GM19035 (cell line): ENCODE measurements around the gene NRDC.
"Not testable (repeated sequence)": the region's sequence is repeated elsewhere in the genome, so short reads cannot be mapped to it uniquely, and the experiment has no call there.

Source experiments
- ATAC-seq: cut with Tn5 transposase; IDR thresholded peaks from one replicate; pipeline ENCODE4 v1.9.1; 2021; ENCODE audit not compliant: unreplicated experiment

Gene NRDC

DNA sequence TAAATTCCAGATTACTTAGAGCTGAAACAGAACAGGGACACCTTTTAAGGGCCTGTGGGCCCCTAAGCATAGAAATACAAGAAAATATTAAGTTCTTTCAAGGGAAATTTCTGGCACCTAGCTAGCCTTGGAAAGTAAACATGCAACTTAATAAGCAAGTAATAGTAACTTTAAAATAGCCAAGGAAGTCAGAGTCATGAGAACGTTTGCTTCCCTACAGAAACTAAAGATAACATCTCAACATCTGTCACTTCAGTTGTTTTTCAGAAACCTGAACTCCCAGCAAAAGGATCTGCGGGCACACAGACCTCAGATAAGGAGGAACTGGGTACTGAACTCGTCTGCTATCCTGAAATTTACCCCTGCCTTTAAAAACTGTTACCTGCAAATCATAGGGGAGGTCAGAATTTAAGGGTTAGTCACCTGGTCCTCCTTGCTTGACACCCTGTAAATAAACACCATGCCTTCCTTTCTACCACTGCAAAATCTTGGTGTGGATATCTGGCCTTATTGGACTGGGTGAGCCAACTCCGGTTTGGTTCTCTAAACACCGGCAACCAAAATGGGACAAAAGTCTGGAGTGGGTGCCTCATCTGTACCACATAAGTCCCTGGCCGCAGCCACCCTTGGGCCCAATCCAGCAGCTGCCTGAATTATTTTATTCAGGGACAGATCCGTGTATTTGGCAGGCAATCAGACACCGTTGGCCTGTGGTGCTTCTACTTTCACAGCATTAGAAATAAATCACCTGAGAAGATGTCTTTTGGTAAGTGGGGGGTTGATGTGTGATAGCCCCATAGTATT is 27.9 kb downstream of the NRDC start:
- ATAC-seq = no peak

DNA sequence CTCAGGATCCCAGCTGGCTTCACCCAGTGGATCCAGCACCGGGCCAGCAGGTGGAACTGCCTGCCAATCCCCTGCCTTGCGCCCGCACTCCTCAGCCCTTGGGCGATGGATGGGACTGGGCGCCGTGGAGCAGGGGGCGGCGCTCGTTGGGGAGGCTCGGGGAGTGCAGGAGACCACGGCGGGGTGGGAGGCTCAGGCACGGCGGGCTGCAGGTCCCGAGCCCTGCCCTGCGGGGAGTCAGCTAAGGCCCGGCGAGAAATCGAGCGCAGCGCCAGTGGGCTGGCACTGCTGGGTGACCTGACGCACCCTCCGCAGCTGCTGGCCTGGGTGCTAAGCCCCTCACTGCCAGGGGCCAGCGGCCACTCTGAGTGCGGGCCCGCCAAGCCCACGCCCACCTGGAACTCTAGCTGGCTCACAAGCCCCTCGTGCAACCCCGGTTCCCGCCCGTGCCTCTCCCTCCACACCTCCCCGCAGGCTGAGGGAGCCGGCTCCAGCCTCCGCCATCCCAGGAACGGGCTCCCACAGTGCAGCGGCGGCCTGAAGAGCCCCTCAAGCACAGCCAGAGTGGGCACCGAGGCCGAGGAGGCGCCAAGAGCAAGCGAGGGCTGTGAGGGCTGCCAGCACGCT is 31.1 kb downstream of the NRDC start:
- ATAC-seq = no peak

DNA sequence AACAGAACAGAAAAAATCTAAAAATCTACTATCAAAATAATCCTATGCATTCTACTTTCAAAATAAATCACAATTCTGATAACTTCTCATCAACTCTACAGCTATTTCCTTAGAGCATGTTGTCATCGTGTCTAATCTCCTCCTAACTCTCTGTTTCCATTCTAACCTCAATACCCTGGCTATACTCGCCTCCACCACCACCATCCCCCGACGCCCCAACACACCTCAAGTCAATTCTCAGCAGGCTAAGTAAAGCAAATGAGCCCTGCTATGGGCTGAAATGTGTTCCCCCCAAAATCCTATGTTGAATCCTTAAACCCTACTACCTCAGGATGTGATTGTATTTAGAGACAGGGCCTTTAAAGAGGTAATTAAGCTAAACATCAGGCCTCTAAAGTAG is 34.6 kb downstream of the NRDC start:
- no peak for ATAC-seq

DNA sequence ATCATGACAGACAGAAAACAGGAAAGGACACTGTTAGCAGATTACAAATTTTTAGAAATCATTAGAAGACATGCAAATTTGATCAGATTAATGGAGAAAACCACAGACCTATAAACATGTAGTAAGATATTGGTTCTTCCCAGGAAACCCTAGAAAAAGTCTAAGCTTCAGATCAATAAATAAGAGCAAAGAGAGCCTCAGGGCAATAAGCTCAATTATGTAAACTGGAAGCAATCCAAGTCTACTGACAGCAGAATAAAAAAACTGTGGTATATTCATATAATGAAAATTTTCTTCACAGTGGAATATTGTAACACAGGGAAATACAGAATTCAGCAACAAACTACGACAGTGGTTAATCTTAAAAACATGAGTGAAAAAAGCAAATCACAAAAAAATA is 36.3 kb downstream of the NRDC start:
- no peak for ATAC-seq

DNA sequence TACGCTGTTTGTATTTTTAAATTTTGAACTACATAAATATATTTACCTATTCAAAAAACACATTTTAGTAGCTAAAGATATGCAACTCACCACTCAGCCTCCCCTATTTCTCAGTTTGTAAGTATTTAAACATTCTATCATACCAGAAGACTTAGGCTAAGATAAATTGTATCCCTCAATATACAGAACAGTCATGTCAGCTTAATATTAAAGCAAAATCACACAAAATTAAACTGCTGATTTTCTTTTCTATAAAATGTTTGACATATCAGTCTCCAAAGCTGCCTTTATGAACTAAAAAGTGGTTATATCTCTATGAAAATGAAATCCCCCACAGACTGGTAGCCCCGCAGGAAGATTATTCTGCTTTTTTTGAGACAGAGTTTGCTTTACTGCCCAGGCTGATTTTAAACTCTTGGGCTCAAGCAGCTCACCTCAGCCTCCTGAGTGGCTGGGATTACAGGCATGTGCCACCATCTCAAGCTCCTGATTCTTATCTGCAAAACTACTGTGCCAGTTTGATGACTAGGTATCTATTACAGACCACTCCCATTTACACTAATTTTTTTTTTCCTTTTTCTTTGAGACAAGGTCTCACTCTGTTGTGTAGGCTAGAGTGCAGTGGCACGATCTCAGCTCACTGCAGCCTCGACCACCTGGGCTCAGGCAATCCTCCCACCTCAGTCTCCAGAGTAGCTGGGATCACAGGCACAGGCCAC is 37.6 kb downstream of the NRDC start:
- no peak for ATAC-seq

DNA sequence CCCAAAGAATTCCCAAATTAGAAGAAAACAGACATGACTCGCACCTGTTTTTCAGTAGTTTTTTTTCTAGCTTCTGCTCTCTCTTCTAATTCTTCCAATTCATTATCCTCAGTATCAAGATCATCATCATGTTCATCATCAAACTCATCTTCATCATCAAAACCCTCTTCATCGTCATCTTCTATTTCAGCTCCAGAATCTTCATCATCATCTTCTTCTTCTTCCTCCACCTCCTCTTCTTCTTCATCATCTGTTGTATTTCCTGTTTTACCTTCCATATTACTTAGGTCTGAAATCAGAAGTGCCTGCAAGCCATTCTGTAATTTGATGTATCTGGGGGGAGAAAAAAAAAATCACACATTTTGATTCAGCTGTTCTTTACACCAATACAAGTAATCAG is 38.3 kb downstream of the NRDC start:
- no peak for ATAC-seq

DNA sequence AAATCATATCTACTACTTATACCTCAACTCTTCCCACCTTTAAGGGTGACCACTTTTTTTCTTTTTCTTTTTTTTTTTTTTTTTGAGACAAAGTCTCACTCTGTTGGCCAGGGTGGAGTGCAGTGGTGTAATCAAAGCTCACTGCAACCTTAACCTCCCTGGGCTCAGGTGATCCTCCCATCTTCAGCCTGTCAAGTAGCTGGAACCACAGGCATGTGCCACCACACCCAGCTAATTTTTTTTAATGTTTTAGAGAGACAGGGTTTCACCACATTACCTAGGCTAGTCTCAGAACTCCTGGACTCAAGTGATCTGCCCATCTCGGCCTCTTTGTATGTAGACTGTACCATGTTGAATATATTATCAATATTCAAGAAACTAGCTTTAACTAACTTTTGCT is 39.4 kb downstream of the NRDC start:
- no peak for ATAC-seq

DNA sequence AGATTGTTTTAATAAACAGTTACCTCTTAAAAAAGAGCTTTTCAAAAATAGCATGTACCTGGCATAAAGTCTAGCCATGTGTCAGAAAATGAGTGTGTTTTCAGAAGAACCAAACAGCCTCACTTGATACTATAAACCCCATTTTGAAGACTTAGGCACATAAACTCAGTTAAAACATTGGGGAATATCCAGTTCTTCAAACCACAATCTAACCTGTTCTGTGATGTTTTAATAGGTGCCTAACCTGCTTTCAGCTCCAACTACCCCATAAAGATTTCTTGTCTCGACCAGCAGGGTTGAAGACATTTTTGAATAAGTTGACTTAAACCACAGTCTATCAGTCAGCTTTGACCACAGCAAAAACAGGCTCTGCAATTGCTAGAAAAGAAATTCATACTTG is 41.3 kb downstream of the NRDC start:
- ATAC-seq = no peak

DNA sequence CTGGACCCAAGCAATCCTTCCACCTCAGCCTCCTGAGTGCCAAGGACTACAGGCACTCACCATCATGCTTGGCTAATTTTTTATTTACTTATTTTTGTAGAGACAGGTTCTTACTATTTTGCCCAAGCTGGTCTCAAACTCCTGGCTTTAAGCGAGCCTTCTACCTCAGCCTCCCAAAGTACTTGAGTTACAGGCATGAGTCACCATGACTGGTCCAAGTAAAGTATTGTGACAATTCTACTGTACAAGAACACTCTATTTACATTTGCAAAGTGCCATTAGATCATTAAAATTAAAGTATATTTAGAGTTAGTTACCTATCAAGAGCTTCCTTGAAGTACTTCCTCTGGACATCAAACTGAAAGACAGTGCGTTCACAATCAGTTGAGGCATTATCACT is 44.8 kb downstream of the NRDC start:
- no peak for ATAC-seq

DNA sequence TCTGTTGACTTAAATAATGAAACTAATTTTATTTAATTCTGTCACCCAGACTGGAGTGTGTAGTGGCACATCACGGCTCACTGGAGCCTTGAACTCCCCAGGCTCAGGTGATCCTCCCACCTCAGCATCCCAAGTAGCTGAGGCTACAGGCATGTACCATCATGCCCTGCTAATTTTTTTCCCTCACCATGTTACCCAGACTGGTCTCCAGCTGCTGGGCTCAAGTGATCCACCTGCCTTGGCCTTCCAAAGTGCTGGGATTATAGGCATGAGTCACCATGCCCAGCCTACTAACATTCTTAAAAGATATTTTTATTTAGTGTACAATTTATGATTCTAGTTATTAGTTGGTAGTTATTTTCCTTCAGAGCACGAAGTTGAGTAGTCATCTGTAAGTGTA is 49.5 kb downstream of the NRDC start:
- ATAC-seq = no peak

DNA sequence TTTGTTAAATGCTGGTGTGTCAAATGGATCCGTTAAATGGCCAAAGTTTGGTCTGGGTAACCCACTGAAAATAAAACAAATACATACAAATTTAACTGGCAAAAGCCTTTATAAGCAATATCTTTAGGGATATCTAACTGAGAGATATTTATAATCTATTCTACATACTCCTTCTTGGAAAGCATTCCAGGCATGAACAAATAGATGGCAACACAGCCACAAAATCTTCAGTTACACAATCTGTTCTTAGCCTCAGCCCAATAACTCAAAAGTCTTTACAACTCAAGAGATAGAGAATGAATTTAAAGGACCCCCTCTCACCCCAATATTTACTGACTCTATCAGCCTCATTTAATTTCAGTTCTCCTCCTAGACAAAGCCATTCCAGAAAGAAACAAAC is 58.7 kb downstream of the NRDC start:
- ATAC-seq = no peak

DNA sequence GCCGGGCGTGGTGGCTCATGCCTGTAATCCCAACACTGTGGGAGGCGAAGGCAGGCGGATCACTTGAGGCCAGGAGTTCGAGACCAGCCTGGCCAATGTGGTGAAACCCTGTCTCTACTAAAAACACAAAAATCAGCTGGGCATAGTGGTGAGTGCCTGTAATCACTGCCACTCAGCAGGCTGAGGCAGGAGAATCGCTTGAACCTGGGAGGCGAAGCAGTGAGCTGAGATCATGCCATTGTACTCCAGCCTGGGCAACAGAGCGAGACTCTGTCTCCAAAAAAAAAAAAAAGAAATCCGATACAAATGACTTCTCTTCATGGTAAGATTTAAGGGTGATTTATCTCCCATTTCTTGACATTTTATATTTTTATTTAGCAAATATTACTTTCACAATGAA is 59.5 kb downstream of the NRDC start:
- not testable (repeated sequence) for ATAC-seq

DNA sequence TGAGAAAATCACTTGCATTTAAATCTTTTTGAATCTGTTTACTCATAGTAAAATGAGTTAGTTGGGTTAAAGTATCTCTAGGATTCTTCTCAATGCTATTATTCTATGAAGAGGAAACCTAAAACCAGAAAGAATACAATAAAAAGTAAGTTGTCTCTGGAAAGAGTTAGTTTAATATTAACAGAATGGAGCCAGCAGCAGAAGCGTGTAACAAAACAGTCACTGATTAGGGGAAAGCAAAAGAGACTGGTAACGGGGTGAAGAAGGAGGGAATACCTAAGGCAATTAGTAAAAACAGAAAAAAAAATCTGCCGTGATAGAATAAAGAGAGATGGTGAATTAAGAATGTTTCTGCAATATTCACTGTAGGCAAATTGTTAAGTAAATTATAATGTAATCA is 60.0 kb downstream of the NRDC start:
- ATAC-seq = no peak

DNA sequence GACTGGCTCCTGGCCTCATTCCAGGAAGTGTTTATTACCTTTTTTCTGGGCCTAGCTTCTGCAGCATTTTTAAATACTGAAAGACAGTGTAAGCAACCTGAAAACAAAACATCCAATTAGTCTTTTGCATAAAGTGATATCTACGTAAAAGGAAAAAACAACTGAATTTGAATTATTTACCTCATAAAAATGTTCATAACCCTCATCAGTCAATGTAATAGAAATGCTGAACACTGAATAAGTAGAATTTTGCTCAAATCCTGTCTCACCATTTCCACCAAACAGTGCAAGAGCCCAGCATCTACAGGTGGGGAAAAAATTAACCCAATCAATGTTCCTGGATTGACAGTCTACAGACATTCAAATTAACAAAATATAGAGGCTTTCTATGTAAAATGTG is 64.0 kb downstream of the NRDC start:
- no peak for ATAC-seq

DNA sequence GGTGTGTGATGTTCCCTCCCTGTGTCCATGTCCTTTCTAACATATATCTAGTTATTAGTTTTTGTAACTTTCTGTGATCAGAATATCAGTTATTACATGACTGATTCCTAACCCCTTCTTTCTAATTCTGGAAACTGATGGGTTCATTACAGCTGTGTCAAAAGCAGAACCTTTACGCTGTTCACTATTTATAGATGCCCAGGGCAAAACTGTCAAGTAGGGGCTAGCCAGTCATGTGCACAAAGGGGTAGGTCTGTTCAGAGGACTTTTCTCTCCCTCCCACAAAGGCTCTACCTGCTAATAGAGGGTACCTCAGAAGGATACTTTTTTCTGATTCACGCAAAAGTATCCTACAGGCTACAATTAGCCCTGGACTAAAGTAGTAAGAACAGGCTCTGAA is 79.2 kb downstream of the NRDC start:
- ATAC-seq = no peak

DNA sequence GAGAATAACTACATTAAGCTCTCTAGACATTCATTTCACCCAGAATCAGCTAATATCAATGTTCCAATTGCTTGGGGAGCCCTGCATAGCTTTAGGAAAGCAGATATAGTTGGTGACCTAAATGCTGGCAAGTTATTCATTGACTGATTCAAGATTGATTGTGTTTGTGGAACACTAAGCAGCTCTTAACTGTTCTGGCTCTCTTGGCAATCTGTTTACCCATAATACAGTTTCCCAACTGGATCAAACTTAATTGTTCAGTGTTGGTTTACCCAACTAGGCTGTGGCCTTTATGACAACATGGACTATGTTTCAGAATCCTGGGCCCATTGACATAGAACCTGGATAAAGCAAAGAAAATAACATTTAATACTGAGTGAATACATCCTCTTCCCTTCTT is 83.7 kb downstream of the NRDC start:
- no peak for ATAC-seq

DNA sequence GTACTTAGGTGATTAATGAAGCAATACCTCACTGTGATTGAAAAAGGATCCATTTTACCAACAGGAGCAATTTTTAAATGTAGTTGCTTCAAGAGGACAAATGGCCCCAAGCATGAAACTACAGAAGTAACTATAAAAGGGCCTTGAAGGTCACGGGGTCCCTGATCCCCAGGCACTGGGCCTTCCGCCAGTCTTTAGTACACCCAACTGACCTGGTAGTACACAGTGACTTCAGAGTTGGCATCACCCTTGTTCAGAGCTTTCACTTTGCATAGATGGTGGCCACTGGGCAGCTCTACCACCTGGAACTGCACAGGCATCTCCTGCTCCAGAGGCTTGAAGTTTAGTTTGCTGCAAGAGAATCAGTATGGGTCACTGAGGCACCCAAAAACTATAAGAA is 84.3 kb downstream of the NRDC start:
- ATAC-seq = no peak

DNA sequence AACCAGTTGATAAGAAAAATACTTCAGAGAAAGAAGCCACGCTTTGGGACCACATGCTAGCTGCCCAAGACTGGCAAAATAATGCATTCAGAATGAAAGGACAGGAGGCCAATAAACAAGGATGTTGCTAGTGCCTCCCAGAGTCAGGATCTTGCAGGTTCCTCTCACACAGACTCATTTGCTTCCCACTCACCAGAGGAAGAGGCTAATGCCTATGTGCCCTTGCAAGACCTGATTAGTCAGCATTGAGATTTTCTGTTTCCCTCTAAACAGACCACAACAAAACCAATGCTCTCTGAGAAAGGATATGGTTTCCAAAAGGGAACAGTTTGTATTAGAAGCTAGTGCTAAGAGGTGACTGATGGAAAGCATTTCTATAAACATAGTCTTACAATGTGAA is 85.7 kb downstream of the NRDC start:
- ATAC-seq = no peak

DNA sequence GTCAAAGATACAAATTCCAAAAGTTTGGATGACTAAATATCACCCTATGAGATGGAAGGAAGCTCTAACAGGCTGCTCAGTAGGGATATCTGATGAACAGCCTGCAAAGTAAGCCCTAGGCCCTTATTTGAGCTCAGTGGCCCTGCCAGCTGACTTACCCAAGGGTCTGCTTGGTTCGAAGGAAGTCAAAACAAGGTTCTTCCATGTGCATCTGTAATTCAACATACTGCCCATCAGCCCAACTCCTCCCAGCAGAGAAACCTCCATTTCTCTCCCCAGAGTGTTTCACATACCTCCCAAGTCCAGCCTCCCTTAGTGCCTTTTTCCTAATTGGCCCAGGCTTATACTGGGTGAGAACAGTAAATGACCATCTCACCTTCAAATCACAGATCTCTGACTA is 86.6 kb downstream of the NRDC start:
- no peak for ATAC-seq

DNA sequence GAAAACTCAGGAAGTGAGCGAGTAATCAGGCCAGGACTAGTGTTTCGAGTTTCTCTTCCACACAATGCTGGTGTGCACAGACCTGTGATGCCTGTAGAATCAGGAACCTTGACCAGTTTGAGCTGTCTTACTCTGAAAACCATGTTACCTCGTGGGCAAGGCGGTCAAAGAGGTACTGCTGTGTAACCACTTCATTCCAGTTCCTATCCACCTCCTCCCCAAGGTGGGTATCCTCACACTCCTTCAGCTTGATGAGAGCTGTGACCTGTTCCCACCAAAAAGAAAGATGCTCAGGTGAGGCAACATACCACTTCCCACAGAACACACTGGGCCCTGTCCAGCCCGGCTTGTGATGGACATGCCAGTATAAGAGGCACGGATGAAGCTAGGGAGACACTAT is 88.1 kb downstream of the NRDC start:
- ATAC-seq = no peak

DNA sequence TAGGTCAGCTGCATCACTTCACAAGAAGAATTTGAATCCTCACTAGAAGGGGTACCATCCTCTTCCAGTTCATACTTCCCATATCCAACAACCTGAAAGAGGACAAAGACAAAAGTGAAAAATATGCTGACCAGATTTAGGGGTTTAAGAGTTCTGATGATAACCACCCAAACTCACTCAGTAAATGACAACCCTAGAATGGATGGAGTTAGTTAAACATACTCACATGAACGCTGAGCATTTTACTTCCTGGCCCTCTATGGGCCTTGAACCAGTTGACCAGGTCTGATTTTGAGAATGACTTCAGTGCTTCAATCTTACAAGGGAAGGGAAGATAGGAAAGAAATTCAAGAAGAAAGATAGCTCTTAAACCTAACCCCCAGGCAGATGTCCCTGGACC is 89.2 kb downstream of the NRDC start:
- ATAC-seq = no peak

DNA sequence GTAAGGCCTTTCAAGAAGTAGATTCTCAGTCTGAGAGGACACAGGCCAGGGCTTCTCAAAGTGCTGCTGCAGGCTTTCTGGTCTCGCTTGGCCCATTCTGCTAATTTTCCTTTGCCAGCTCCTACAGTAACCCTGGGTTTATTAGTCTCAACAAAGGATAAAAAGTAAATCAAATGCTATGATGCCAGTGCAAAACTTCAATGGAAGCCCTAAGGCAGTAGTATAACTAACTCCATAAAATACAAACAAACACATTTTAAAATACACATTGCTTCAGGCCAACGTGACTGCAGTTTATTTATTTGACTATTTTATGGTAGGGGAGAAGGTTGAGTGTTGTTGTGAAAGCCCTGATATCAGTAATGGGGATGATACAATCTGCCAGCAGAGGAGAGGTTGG is 89.6 kb downstream of the NRDC start:
- no peak for ATAC-seq
